Cardiac septum (tissue), 1 donor: ENCODE data around the gene HOXA10. TPM values are rescaled to one million over a fixed set of nuclear protein-coding genes. Genes with fewer than 3 reads are reported as not detected.

Source experiments
- DNase-seq: peaks from one replicate; pipeline ENCODE4 v3.0.0-alpha.2; 2020; ENCODE audit warnings: low spot score
- intact Hi-C: fragments of 100-400 bp; cut with DNase I; formaldehyde crosslinking; loops from one replicate; pipeline ENCODE4 v1.14.0; 2022
- total RNA-seq: library from RNA; stranded (reverse); fragmentation: NEBNext Ultra II Directional; extraction: Animal tissue kit (Norgen Biotek cat#: 25700); gene quantifications from one replicate; pipeline ENCODE4 v1.2.1, GENCODE V29; 2021
- donor health status: DM: no; HTN: no; CAD: no.

HOXA10 gene
- total RNA-seq, 1 donor from 2014 or later, result not detected

- intact Hi-C loops, result no loop called here
Observed at GRCh38 chr7:27151931-27152815, 21.9 kb downstream of the HOXA10 start, which contains the start of gene HOXA3. Gene HOXA3 (minus strand): TSS chr7:27152583. CDS start chr7:27110640, 41,943 bp downstream.

GRCh38 chr7:27151341-27151930 is 22.7 kb downstream of the HOXA10 start:
- intact Hi-C loops, result no loop called here
- no peak for DNase-seq

More at GRCh38 chr7:27151931-27152815, 21.9 kb downstream of the HOXA10 start, which contains the start of gene HOXA3:
- DNase-seq, result peak; percentile 41

GRCh38 chr7:27150568-27151340 is 23.4 kb downstream of the HOXA10 start:
- peak; percentile 82 for DNase-seq
- intact Hi-C loops, result no loop called here

GRCh38 chr7:27149842-27150567 is 24.1 kb downstream of the HOXA10 start:
- DNase-seq, result no peak
- intact Hi-C loops, result no loop called here

GRCh38 chr7:27148756-27149641 is 25.1 kb downstream of the HOXA10 start:
- intact Hi-C loops, result no loop called here
- peak; percentile 60 for DNase-seq

GRCh38 chr7:27148031-27148755 is 25.9 kb downstream of the HOXA10 start:
- peak; percentile 54 for DNase-seq
- intact Hi-C loops, result no loop called here

GRCh38 chr7:27147199-27148030 is 26.7 kb downstream of the HOXA10 start, which contains the start of gene HOXA6:
Gene HOXA6 (minus strand): TSS chr7:27147774. CDS start chr7:27147749, 25 bp downstream.
- peak; percentile 74 for DNase-seq
- intact Hi-C loops, result no loop called here

- intact Hi-C loops, result no loop called here
- DNase-seq, result peak; percentile 53
Observed at GRCh38 chr7:27146491-27147198, 27.5 kb downstream of the HOXA10 start.

- intact Hi-C loops, result no loop called here
- peak; percentile 59 for DNase-seq
Observed at GRCh38 chr7:27145914-27146412, 28.2 kb downstream of the HOXA10 start.

GRCh38 chr7:27145165-27145913 is 28.8 kb downstream of the HOXA10 start:
- DNase-seq, result peak; percentile 47
- intact Hi-C loops, result no loop called here

GRCh38 chr7:27144781-27145164 is 29.3 kb downstream of the HOXA10 start:
- peak; percentile 47 for DNase-seq
- intact Hi-C loops, result no loop called here

GRCh38 chr7:27143950-27144780 is 30.0 kb downstream of the HOXA10 start:
- DNase-seq, result no peak
- intact Hi-C loops, result no loop called here

- DNase-seq, result peak; percentile 73
- intact Hi-C loops, result no loop called here
Observed at GRCh38 chr7:27143023-27143949, 30.8 kb downstream of the HOXA10 start, which contains the start of gene HOXA5. Gene HOXA5 (minus strand): TSS chr7:27143681. CDS start chr7:27143607, 74 bp downstream.
